ENCODE results near the gene PRKCD. TPM values are rescaled to one million over a fixed set of nuclear protein-coding genes. Genes with fewer than 3 reads are reported as not detected.

The PRKCD gene
- total RNA-seq, 1 experiment from 2014 or later = 25.2 TPM

GRCh38 chr3:53164911-53165310 is 3.9 kb downstream of the PRKCD start:
- Mint-ChIP-seq H3K27ac (ENCODE audit: unreplicated experiment) (no peak overlapping the region), H3K27me3 (ENCODE audit: unreplicated experiment) (no peaks in the 10 kb centered on the region), H3K9me3 (ENCODE audit: low read depth, unreplicated experiment) (no peaks in the 10 kb centered on the region), H3K36me3 (ENCODE audit: insufficient read depth, unreplicated experiment) (peaks cover 30% of the 10 kb centered on the region), H3K4me1 (ENCODE audit: low read depth, unreplicated experiment) (peaks cover 39% of the 10 kb centered on the region), H3K4me3 (ENCODE audit: low read depth, unreplicated experiment) (no peak overlapping the region)
- CTCF ChIA-PET = no interaction called here
- no TSS peak for BruUV-seq (replicated peaks)
- intact Hi-C loops (cut with micrococcal nuclease; ENCODE audit: unreplicated experiment) = no loop called here
- DNase-seq = no peak
- TF ChIP-seq, protein P1, sequence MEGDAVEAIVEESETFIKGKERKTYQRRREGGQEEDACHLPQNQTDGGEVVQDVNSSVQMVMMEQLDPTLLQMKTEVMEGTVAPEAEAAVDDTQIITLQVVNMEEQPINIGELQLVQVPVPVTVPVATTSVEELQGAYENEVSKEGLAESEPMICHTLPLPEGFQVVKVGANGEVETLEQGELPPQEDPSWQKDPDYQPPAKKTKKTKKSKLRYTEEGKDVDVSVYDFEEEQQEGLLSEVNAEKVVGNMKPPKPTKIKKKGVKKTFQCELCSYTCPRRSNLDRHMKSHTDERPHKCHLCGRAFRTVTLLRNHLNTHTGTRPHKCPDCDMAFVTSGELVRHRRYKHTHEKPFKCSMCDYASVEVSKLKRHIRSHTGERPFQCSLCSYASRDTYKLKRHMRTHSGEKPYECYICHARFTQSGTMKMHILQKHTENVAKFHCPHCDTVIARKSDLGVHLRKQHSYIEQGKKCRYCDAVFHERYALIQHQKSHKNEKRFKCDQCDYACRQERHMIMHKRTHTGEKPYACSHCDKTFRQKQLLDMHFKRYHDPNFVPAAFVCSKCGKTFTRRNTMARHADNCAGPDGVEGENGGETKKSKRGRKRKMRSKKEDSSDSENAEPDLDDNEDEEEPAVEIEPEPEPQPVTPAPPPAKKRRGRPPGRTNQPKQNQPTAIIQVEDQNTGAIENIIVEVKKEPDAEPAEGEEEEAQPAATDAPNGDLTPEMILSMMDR (IDR thresholded peaks at IDR 0.05; ENCODE audit: unreplicated experiment) = no peak

DNA sequence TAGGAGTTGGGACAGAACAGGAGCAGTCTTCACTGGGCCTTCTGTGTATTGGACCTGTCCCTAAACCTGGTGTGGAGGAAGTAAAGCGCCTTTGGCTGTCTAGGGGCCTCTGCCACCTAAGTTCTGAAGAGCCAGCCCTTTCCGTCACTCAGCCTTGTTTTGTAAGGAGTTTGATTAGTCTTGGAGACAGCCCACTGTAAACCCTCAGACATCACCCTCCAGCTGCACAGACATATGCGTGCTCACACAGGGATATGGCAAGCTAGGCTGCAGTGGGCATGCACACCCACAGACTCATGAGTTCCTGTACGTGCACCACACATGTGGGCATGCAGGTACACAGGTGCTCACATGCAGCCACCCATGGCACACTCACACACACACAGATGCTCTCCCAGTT is 5.2 kb downstream of the PRKCD start:
- DNase-seq = no peak
- no peak overlapping the region for H3K4me3 Mint-ChIP-seq (ENCODE audit: low read depth, unreplicated experiment)
- TF ChIP-seq, protein P1 (IDR thresholded peaks at IDR 0.05; ENCODE audit: unreplicated experiment) = no peak
- CTCF ChIA-PET = no interaction called here
- intact Hi-C loops (cut with micrococcal nuclease; ENCODE audit: unreplicated experiment) = no loop called here
- BruUV-seq (replicated peaks) = no TSS peak
- peaks cover 20% of the 10 kb centered on the region for H3K36me3 Mint-ChIP-seq (ENCODE audit: insufficient read depth, unreplicated experiment)
- no peaks in the 10 kb centered on the region for H3K27me3 Mint-ChIP-seq (ENCODE audit: unreplicated experiment)
- no peak overlapping the region for H3K27ac Mint-ChIP-seq (ENCODE audit: unreplicated experiment)
- peaks cover 45% of the 10 kb centered on the region for H3K4me1 Mint-ChIP-seq (ENCODE audit: low read depth, unreplicated experiment)
- no peaks in the 10 kb centered on the region for H3K9me3 Mint-ChIP-seq (ENCODE audit: low read depth, unreplicated experiment)

GRCh38 chr3:53166781-53167291 is 5.8 kb downstream of the PRKCD start:
- H3K4me1 Mint-ChIP-seq (ENCODE audit: low read depth, unreplicated experiment) = peaks cover 51% of the 10 kb centered on the region
- H3K9me3 Mint-ChIP-seq (ENCODE audit: low read depth, unreplicated experiment) = no peaks in the 10 kb centered on the region
- DNase-seq = no peak
- H3K27me3 Mint-ChIP-seq (ENCODE audit: unreplicated experiment) = no peaks in the 10 kb centered on the region
- peaks cover 13% of the 10 kb centered on the region for H3K36me3 Mint-ChIP-seq (ENCODE audit: insufficient read depth, unreplicated experiment)
- no peak overlapping the region for H3K4me3 Mint-ChIP-seq (ENCODE audit: low read depth, unreplicated experiment)
- no TSS peak for BruUV-seq (replicated peaks)
- no peak overlapping the region for H3K27ac Mint-ChIP-seq (ENCODE audit: unreplicated experiment)
- intact Hi-C loops (cut with micrococcal nuclease; ENCODE audit: unreplicated experiment) = no loop called here
- CTCF ChIA-PET = no interaction called here
- TF ChIP-seq, protein P1 (IDR thresholded peaks at IDR 0.05; ENCODE audit: unreplicated experiment) = no peak

GRCh38 chr3:53167418-53168174 is 6.6 kb downstream of the PRKCD start:
- Mint-ChIP-seq H3K4me3 (ENCODE audit: low read depth, unreplicated experiment) (no peak overlapping the region), H3K9me3 (ENCODE audit: low read depth, unreplicated experiment) (no peaks in the 10 kb centered on the region), H3K27me3 (ENCODE audit: unreplicated experiment) (no peaks in the 10 kb centered on the region), H3K36me3 (ENCODE audit: insufficient read depth, unreplicated experiment) (peaks cover 6% of the 10 kb centered on the region), H3K27ac (ENCODE audit: unreplicated experiment) (no peak overlapping the region), H3K4me1 (ENCODE audit: low read depth, unreplicated experiment) (peaks cover 47% of the 10 kb centered on the region)
- BruUV-seq (replicated peaks) = no TSS peak
- TF ChIP-seq, protein P1 (IDR thresholded peaks at IDR 0.05; ENCODE audit: unreplicated experiment) = no peak
- intact Hi-C loops (cut with micrococcal nuclease; ENCODE audit: unreplicated experiment) = no loop called here
- DNase-seq = no peak
- CTCF ChIA-PET = no interaction called here
